MM.1S (cell line): Measurements from ENCODE around the gene SPOCK2.

Experiments
- DNase-seq: peaks from one replicate; pipeline ENCODE4 v3.0.0-alpha.2; 2015
- H2AFZ ChIP-seq: fragments of 300-600 bp; sonication (generic); 2 replicates; pipeline ENCODE4 v1.6.0; 2016; ENCODE audit warnings: antibody characterized with exemption, low read length
- H3F3A ChIP-seq: fragments of 300-600 bp; sonication (generic); 2 replicates; pipeline ENCODE4 v1.6.1; 2016; ENCODE audit warnings: mild to moderate bottlenecking, antibody characterized with exemption, low read length, moderate library complexity, mixed read lengths; ENCODE audit not compliant: insufficient read depth
- H3K27ac ChIP-seq: fragments of 300-600 bp; sonication (generic); 2 replicates; pipeline ENCODE4 v1.5.1; 2016; ENCODE audit warnings: mild to moderate bottlenecking, low read length
- H3K27me3 ChIP-seq: fragments of 300-600 bp; sonication (generic); replicated peaks from 2 replicates; pipeline ENCODE4 v1.6.0; 2016; ENCODE audit warnings: low read length; ENCODE audit not compliant: insufficient read depth
- H3K36me3 ChIP-seq: fragments of 300-600 bp; sonication (generic); replicated peaks from 2 replicates; pipeline ENCODE4 v1.6.1; 2016; ENCODE audit warnings: mild to moderate bottlenecking, low read length, mixed read lengths; ENCODE audit not compliant: insufficient read depth
- H3K4me1 ChIP-seq: fragments of 300-600 bp; sonication (generic); 2 replicates; pipeline ENCODE4 v1.6.1; 2016; ENCODE audit warnings: low read length, mixed read lengths
- H3K4me2 ChIP-seq: fragments of 300-600 bp; sonication (generic); 2 replicates; pipeline ENCODE4 v1.6.0; 2016; ENCODE audit warnings: low read depth, low read length
- H3K4me3 ChIP-seq: fragments of 300-600 bp; sonication (generic); 2 replicates; pipeline ENCODE4 v1.5.1; 2016; ENCODE audit warnings: low read length, mixed read lengths
- H3K79me2 ChIP-seq: fragments of 300-600 bp; sonication (generic); 2 replicates; pipeline ENCODE4 v1.6.1; 2016; ENCODE audit warnings: mixed run types, low read length, mixed read lengths
- H3K9ac ChIP-seq: fragments of 300-600 bp; sonication (generic); 2 replicates; pipeline ENCODE4 v1.6.1; 2016; ENCODE audit warnings: low read length, mixed read lengths
- H3K9me2 ChIP-seq: fragments of 300-600 bp; sonication (generic); replicated peaks from 2 replicates; pipeline ENCODE4 v1.6.1; 2016; ENCODE audit warnings: mild to moderate bottlenecking, low read length, mixed read lengths; ENCODE audit not compliant: insufficient read depth
- H3K9me3 ChIP-seq: fragments of 300-600 bp; sonication (generic); replicated peaks from 2 replicates; pipeline ENCODE4 v1.6.1; 2016; ENCODE audit warnings: mild to moderate bottlenecking, low read length, mixed read lengths; ENCODE audit not compliant: insufficient read depth
- H4K20me1 ChIP-seq: fragments of 300-600 bp; sonication (generic); 2 replicates; pipeline ENCODE4 v1.6.1; 2016; ENCODE audit warnings: mild to moderate bottlenecking, low read length, moderate library complexity, mixed read lengths; ENCODE audit not compliant: insufficient read depth
- EZH2 ChIP-seq: fragments of 300-600 bp; sonication (generic); optimal IDR thresholded peaks from 2 replicates; pipeline ENCODE3; 2017; ENCODE audit warnings: low read depth, mild to moderate bottlenecking, antibody characterized with exemption, low read length, mixed read lengths
- EZH2phosphoT487 ChIP-seq: fragments of 300-600 bp; sonication (generic); IDR thresholded peaks from 2 replicates; pipeline ENCODE4 v1.6.1; 2018; ENCODE audit warnings: antibody characterized with exemption, low read length
- TF ChIP-seq, protein P1 (sequence below): fragments of 300-600 bp; sonication (generic); IDR thresholded peaks from 2 replicates; pipeline ENCODE4 v1.5.1; 2016; ENCODE audit warnings: antibody characterized with exemption, low read length, mixed read lengths

The SPOCK2 gene

DNA sequence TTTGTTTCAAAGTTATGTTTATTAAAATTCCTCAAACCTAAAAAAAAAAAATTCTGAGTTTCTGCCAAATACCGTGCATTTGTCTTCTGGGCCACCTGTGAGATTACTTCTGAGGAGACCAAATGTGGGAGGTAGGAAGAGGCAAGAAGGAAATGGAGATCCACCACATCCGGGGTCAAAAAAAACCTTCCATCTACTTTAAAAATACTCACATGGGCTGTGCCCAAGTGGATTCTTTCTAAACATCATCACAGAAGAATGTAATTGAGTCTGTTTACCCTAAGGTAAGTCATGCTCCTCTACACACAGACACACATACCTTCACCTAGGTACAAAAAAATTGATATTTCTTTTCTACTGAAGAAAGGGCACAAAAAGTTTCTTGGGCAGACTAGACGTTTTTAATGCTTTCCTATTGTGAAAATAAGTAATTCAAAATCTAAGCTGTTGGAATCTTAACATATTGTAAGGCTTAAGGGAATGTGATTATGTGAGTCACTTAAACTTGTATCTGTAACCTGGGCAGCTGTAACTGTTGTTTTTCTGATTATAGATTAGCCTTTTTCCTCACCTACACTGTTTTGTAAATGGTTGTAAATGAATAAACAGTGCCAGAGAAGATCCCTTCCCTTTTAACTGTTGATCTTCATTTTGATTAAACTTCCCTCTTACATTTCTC is 19.1 kb upstream of the SPOCK2 start:
- H2AFZ ChIP-seq = peak overlapping the region; percentile 51; the same call in 1 of the 2 replicates
- H4K20me1 ChIP-seq = no peaks in the 10 kb centered on the region
- peaks cover 7% of the 10 kb centered on the region; the same call in 1 of the 2 replicates for H3F3A ChIP-seq
- DNase-seq = peak; percentile 38
- peak overlapping the region; percentile 50; the same call in 1 of the 2 replicates for H3K27ac ChIP-seq
- no peaks in the 10 kb centered on the region for H3K9me3 ChIP-seq
- no peaks in the 10 kb centered on the region for H3K36me3 ChIP-seq
- peaks cover 40% of the 10 kb centered on the region for H3K4me1 ChIP-seq
- TF ChIP-seq, protein P1, sequence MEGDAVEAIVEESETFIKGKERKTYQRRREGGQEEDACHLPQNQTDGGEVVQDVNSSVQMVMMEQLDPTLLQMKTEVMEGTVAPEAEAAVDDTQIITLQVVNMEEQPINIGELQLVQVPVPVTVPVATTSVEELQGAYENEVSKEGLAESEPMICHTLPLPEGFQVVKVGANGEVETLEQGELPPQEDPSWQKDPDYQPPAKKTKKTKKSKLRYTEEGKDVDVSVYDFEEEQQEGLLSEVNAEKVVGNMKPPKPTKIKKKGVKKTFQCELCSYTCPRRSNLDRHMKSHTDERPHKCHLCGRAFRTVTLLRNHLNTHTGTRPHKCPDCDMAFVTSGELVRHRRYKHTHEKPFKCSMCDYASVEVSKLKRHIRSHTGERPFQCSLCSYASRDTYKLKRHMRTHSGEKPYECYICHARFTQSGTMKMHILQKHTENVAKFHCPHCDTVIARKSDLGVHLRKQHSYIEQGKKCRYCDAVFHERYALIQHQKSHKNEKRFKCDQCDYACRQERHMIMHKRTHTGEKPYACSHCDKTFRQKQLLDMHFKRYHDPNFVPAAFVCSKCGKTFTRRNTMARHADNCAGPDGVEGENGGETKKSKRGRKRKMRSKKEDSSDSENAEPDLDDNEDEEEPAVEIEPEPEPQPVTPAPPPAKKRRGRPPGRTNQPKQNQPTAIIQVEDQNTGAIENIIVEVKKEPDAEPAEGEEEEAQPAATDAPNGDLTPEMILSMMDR = no peak
- TF ChIP-seq EZH2phosphoT487 (no peak), EZH2 (no peak)
- no peaks in the 10 kb centered on the region for H3K27me3 ChIP-seq
- H3K9me2 ChIP-seq = no peaks in the 10 kb centered on the region
- peak overlapping the region; percentile 9; the same call in 1 of the 2 replicates for H3K4me3 ChIP-seq
- peak overlapping the region; percentile 6; the same call in 1 of the 2 replicates for H3K9ac ChIP-seq
- no peaks in the 10 kb centered on the region for H3K79me2 ChIP-seq
- peak overlapping the region; percentile 54 for H3K4me2 ChIP-seq

DNA sequence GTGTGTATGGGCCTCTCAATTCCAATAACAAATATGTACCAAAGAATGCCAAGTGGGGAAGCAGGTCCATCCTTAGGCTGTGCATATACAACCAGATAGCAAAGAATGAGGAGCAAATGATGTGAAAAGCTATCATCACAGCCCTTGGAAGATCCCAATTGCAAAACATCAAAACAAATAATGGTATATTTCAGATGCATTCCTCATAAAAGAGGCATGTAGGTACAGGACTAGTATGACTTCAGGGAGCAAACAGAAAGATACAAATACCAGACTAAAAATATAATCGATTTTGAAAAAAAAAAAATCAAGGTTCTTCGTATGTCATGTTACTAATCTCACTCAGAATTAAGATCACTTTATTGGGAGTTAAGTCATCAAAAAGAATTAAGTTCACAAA is 18.5 kb upstream of the SPOCK2 start:
- no peak for TF ChIP-seq EZH2phosphoT487
- TF ChIP-seq EZH2 = no peak
- TF ChIP-seq, protein P1 = no peak
- Histone ChIP-seq H3K36me3 (no peaks in the 10 kb centered on the region), H3K9ac (no peak overlapping the region), H3K9me3 (no peaks in the 10 kb centered on the region), H3K9me2 (no peaks in the 10 kb centered on the region), H3K4me2 (peak overlapping the region; percentile 54), H3K4me1 (peaks cover 40% of the 10 kb centered on the region), H3K79me2 (no peaks in the 10 kb centered on the region), H3K4me3 (peak overlapping the region; percentile 9; the same call in 1 of the 2 replicates), H4K20me1 (no peaks in the 10 kb centered on the region), H2AFZ (no peak overlapping the region), H3K27ac (peak overlapping the region; percentile 50; the same call in 1 of the 2 replicates), H3K27me3 (no peaks in the 10 kb centered on the region), H3F3A (peaks cover 7% of the 10 kb centered on the region; the same call in 1 of the 2 replicates)
- no peak for DNase-seq

DNA sequence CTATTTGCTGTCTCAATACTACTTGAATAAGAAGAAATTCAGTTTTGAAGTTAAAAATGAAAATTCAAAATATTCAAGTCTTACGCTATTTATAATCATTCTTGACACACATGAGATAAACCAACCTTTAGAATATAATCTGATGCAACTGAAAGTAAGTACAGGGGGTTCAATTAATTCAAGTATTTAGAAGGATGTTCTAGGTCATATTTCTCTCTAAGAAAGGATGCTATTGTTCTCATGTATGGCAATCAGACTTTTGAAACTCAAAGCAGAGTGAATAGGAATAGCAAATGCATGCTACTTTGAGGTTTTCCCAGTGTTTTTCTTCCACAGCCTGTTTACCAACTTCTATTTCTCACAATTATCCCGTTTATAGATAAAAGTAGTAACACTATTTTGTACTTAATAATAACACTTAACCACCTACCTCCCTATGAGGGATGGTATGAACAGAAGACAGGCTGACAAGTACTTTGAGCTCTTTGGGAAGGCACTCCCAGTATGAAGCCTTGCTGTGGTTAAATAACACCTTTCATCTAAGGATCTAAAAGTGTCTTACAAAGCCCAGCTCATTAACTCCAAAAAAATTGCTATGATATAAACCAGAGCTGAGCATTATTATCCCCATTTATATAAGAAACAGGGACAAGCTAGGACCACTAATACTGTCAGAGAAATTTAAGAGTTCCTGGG is 18.0 kb upstream of the SPOCK2 start:
- peaks cover 40% of the 10 kb centered on the region for H3K4me1 ChIP-seq
- no peak overlapping the region for H2AFZ ChIP-seq
- DNase-seq = no peak
- H3K4me3 ChIP-seq = no peak overlapping the region
- no peaks in the 10 kb centered on the region for H4K20me1 ChIP-seq
- TF ChIP-seq, protein P1 = no peak
- TF ChIP-seq EZH2 (no peak), EZH2phosphoT487 (no peak)
- H3K9me2 ChIP-seq = no peaks in the 10 kb centered on the region
- no peaks in the 10 kb centered on the region for H3K27me3 ChIP-seq
- no peaks in the 10 kb centered on the region for H3K36me3 ChIP-seq
- no peak overlapping the region for H3K9ac ChIP-seq
- H3F3A ChIP-seq = peaks cover 7% of the 10 kb centered on the region; the same call in 1 of the 2 replicates
- no peaks in the 10 kb centered on the region for H3K9me3 ChIP-seq
- H3K4me2 ChIP-seq = peak overlapping the region; percentile 54; the same call in 1 of the 2 replicates
- no peak overlapping the region for H3K27ac ChIP-seq
- no peaks in the 10 kb centered on the region for H3K79me2 ChIP-seq
